B cell (primary cell): Measurements from ENCODE around the gene HSP90B1. TPM values are rescaled to one million over a fixed set of nuclear protein-coding genes. Genes with fewer than 3 reads are reported as not detected.

Experiments
- ATAC-seq: fragments of 200-7000 bp; cut with Tn5 transposase; one replicate; pipeline ENCODE4 v1.10.0; 2021; ENCODE audit warnings: low read depth, mild to moderate bottlenecking, moderate number of reproducible peaks, moderate library complexity
- CTCF ChIA-PET: fragments of 350-600 bp; sonication (Branson Sonifier 250); formaldehyde crosslinking; loops from one replicate; lab custom pipeline; 2021; ENCODE audit warnings: antibody characterized with exemption, inconsistent platforms; lab: Charles Lee
- POLR2A ChIA-PET: fragments of 350-600 bp; sonication (Branson Sonifier 250); formaldehyde crosslinking; loops from one replicate; lab custom pipeline; 2021; ENCODE audit warnings: antibody characterized with exemption; lab: Charles Lee
- DNase-seq: peaks from one replicate; pipeline ENCODE4 v3.0.0; 2013
- H2AFZ ChIP-seq: 2 replicates; pipeline ENCODE4 v1.6.1; 2012; ENCODE audit warnings: mild to moderate bottlenecking, low read depth, low read length; ENCODE audit not compliant: insufficient read depth, poor library complexity, severe bottlenecking
- H3K27ac ChIP-seq, 2 donors: 1 replicate in 1 of 2; 2 replicates in 1 of 2; pipeline ENCODE4 v1.5.1; 2012 to 2013; ENCODE audit warnings: low read length in 2 of 2, mild to moderate bottlenecking in 2 of 2, moderate library complexity in 1 of 2
- H3K27me3 ChIP-seq, 4 experiments: fragments of 200-600 bp in 1 of 4; sonication (generic) in 1 of 4; replicated peaks in 1 of 4; 1 replicate in 2 of 4; 2 replicates in 2 of 4; pipeline versions ENCODE4 v1.6.1 to v1.7.0; 2013 to 2016; ENCODE audit warnings: low read length in 3 of 4, mild to moderate bottlenecking in 2 of 4, mixed read lengths in 1 of 4, moderate library complexity in 1 of 4; ENCODE audit not compliant: insufficient read depth in 4 of 4, control insufficient read depth in 3 of 4; ENCODE audit errors: control extremely low read depth in 1 of 4
- H3K36me3 ChIP-seq, 2 experiments: replicated peaks in 1 of 2; 1 replicate in 1 of 2; 2 replicates in 1 of 2; pipeline versions ENCODE4 v1.6.1 to v1.7.1; 2013; ENCODE audit warnings: low read length in 1 of 2; ENCODE audit not compliant: insufficient read depth in 2 of 2, control insufficient read depth in 1 of 2; ENCODE audit errors: control extremely low read depth in 1 of 2, extremely low read depth in 1 of 2
- H3K4me1 ChIP-seq, 2 donors: fragments of 200-600 bp in 1 of 2; sonication (generic) in 1 of 2; 1 replicate in 1 of 2; 2 replicates in 1 of 2; pipeline versions ENCODE4 v1.5.1 to v1.6.1; 2013 to 2017; ENCODE audit warnings: low read length in 2 of 2; ENCODE audit not compliant: control insufficient read depth in 2 of 2, insufficient read depth in 2 of 2
- H3K4me2 ChIP-seq: replicated peaks from 2 replicates; pipeline ENCODE3; 2012; ENCODE audit warnings: mild to moderate bottlenecking, low read depth, low read length; ENCODE audit not compliant: poor library complexity, severe bottlenecking
- H3K4me3 ChIP-seq, 5 experiments: fragments of 200-600 bp in 1 of 5; sonication (generic) in 1 of 5; 1 replicate in 3 of 5; 2 replicates in 2 of 5; pipeline versions ENCODE4 v1.5.1 to v1.7.0; 2011 to 2016; ENCODE audit warnings: low read length in 4 of 5, mild to moderate bottlenecking in 4 of 5, low read depth in 2 of 5, control low read depth in 1 of 5, moderate library complexity in 1 of 5; ENCODE audit not compliant: insufficient read depth in 1 of 5; ENCODE audit errors: control extremely low read depth in 1 of 5, extremely low read depth in 1 of 5
- H3K79me2 ChIP-seq: fragments of 200-600 bp; sonication (generic); one replicate; pipeline ENCODE4 v1.6.0; 2016; ENCODE audit warnings: low read length; ENCODE audit not compliant: control insufficient read depth, insufficient read depth
- H3K9ac ChIP-seq: fragments of 200-600 bp; sonication (generic); 2 replicates; pipeline ENCODE4 v1.6.1; 2017; ENCODE audit warnings: mild to moderate bottlenecking, low read length, moderate library complexity
- H3K9me3 ChIP-seq, 3 donors: one replicate each; pipeline versions ENCODE4 v1.6.1 to v1.7.1; 2013; ENCODE audit warnings: low read length in 2 of 3; ENCODE audit not compliant: control insufficient read depth in 2 of 3, insufficient read depth in 1 of 3; ENCODE audit errors: control extremely low read depth in 1 of 3
- H4K20me1 ChIP-seq: 2 replicates; pipeline ENCODE4 v1.6.0; 2012; ENCODE audit warnings: mild to moderate bottlenecking, low read length; ENCODE audit not compliant: insufficient read depth, control insufficient read depth, poor library complexity, severe bottlenecking
- H3K27ac Mint-ChIP-seq: one replicate; pipeline ENCODE4 v1.8.0; 2021; ENCODE audit warnings: mixed read lengths
- H3K27me3 Mint-ChIP-seq: one replicate; pipeline ENCODE4 v1.8.0; 2021; ENCODE audit warnings: mixed read lengths
- H3K4me1 Mint-ChIP-seq: one replicate; pipeline ENCODE4 v1.8.0; 2021; ENCODE audit warnings: mixed read lengths
- H3K4me3 Mint-ChIP-seq: one replicate; pipeline ENCODE4 v1.8.0; 2021; ENCODE audit warnings: mixed read lengths
- H3K9me3 Mint-ChIP-seq: one replicate; pipeline ENCODE4 v1.8.0; 2022; ENCODE audit warnings: mixed read lengths; ENCODE audit not compliant: insufficient read depth
- EZH2 ChIP-seq: IDR thresholded peaks from 2 replicates; pipeline ENCODE4 v1.6.1; 2012; ENCODE audit warnings: borderline replicate concordance, low read depth, mild to moderate bottlenecking, moderate library complexity, low read length; ENCODE audit not compliant: insufficient read depth, poor library complexity, severe bottlenecking
- WGBS: methylation state at CpG from one replicate; pipeline ENCODE4 v1.1.5; 2013; ENCODE audit warnings: missing lambda C conversion rate; ENCODE audit not compliant: insufficient coverage; 5-methylcytosine and 5-hydroxymethylcytosine counted together
- intact Hi-C: fragments of 100-400 bp; cut with micrococcal nuclease; formaldehyde crosslinking; loops from one replicate; pipeline ENCODE4 v1.10.0; 2022
- polyA plus RNA-seq: library from polyadenylated mRNA; depleted of rRNA; stranded (reverse); fragments of >200 nt; gene quantifications from 2 replicates; pipeline ENCODE4 v1.2.3, GENCODE V29; 2012
- total RNA-seq, 2 donors: library from RNA; stranded (reverse); fragments of 120-200 nt in 1 of 2; gene quantifications; 1 replicate in 1 of 2; 2 replicates in 1 of 2; pipeline versions ENCODE4 v1.2.3 to v1.2.4, GENCODE V29; 2013 to 2022
- TF ChIP-seq, protein P1 (sequence below): fragments of 200-600 bp; IDR thresholded peaks from one replicate; pipeline ENCODE4 v1.8.0; 2022; ENCODE audit warnings: antibody characterized with exemption, mild to moderate bottlenecking

The HSP90B1 gene
- total and polyA plus RNA-seq, 2 donors (not counting 1 experiment from before 2014, with no cell fraction given): 94.5 to 203 TPM

- intact Hi-C loops: no loop called here
- H3K36me3 ChIP-seq: peaks cover 0 to 28% of the 10 kb centered on the region in 2 experiments
- H3K9me3 ChIP-seq: no peaks in the 10 kb centered on the region
- peak overlapping the region in 1 of 2 donors; percentile 89 for H3K27ac ChIP-seq
- H2AFZ ChIP-seq: peak overlapping the region; percentile 99
- CTCF ChIA-PET: interaction anchor here (1.0 to 1.9 kb wide), 7 partner anchors 10 to 153 kb away, joined by 3 to 39 read pairs (median 4); partner anchors contain the start of genes HSP90B1 and TDG
- H3K79me2 ChIP-seq: peaks cover 26% of the 10 kb centered on the region
- ATAC-seq (no peak), DNase-seq (no peak)
- TF ChIP-seq EZH2: no peak
- TF ChIP-seq, protein P1, sequence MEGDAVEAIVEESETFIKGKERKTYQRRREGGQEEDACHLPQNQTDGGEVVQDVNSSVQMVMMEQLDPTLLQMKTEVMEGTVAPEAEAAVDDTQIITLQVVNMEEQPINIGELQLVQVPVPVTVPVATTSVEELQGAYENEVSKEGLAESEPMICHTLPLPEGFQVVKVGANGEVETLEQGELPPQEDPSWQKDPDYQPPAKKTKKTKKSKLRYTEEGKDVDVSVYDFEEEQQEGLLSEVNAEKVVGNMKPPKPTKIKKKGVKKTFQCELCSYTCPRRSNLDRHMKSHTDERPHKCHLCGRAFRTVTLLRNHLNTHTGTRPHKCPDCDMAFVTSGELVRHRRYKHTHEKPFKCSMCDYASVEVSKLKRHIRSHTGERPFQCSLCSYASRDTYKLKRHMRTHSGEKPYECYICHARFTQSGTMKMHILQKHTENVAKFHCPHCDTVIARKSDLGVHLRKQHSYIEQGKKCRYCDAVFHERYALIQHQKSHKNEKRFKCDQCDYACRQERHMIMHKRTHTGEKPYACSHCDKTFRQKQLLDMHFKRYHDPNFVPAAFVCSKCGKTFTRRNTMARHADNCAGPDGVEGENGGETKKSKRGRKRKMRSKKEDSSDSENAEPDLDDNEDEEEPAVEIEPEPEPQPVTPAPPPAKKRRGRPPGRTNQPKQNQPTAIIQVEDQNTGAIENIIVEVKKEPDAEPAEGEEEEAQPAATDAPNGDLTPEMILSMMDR: no peak
- H4K20me1 ChIP-seq: no peaks in the 10 kb centered on the region
- POLR2A ChIA-PET: interaction anchor here (0.6 to 2.6 kb wide), 3 partner anchors 10 to 103 kb away, joined by 3 to 49 read pairs (median 19); partner anchors contain the start of genes HSP90B1 and TDG
- Mint-ChIP-seq H3K9me3 (no peaks in the 10 kb centered on the region), H3K27ac (peak overlapping the region; percentile 97), H3K4me3 (peak overlapping the region; percentile 96), H3K4me1 (peaks cover 30% of the 10 kb centered on the region), H3K27me3 (no peaks in the 10 kb centered on the region)
- H3K4me3 ChIP-seq: peak overlapping the region; percentile 60 to 93 (median 86)
- peak overlapping the region; percentile 90 for H3K9ac ChIP-seq
- no peaks in the 10 kb centered on the region for H3K27me3 ChIP-seq
- peaks cover 9 to 15% of the 10 kb centered on the region in 2 donors for H3K4me1 ChIP-seq
- 46% methylated on average over 7 of the region's 7 CpGs for WGBS
- peak overlapping the region; percentile 89 for H3K4me2 ChIP-seq
Observed at GRCh38 chr12:103955811-103956508, 25.8 kb downstream of the HSP90B1 start.
